ENCODE measurements around the gene EYA2. TPM values are rescaled to one million over a fixed set of nuclear protein-coding genes. Genes with fewer than 3 reads are reported as not detected.
A peak's percentile ranks its signal among the peaks of the same experiment; 100 is the strongest.

EYA2 gene
- total RNA-seq, 2 experiments from 2014 or later = not detected

- Mint-ChIP-seq H3K9me3 (peaks cover 9% of the 10 kb centered on the region), H3K27me3 (ENCODE audit: low read depth) (peaks cover 9% of the 10 kb centered on the region), H3K27ac (no peak overlapping the region), H3K36me3 (ENCODE audit: low read depth) (no peaks in the 10 kb centered on the region), H3K4me3 (no peak overlapping the region), H3K4me1 (ENCODE audit: low read depth) (peaks cover 3% of the 10 kb centered on the region)
- intact Hi-C loops (cut with micrococcal nuclease) = no loop called here
- no peak for DNase-seq
- CTCF ChIA-PET = interaction anchor here (0.7 kb wide), 1 partner anchor 59 kb away, joined by 3 read pairs; no protein-coding TSS in a partner anchor
Observed at GRCh38 chr20:46983466-46983865, 88.8 kb downstream of the EYA2 start.

- Mint-ChIP-seq H3K4me1 (ENCODE audit: low read depth) (peaks cover 2% of the 10 kb centered on the region), H3K36me3 (ENCODE audit: low read depth) (no peaks in the 10 kb centered on the region), H3K4me3 (no peak overlapping the region), H3K27ac (no peak overlapping the region), H3K9me3 (peaks cover 9% of the 10 kb centered on the region), H3K27me3 (ENCODE audit: low read depth) (peaks cover 5% of the 10 kb centered on the region)
- CTCF ChIA-PET = no interaction called here
- intact Hi-C loops (cut with micrococcal nuclease) = no loop called here
- DNase-seq = no peak
Observed at GRCh38 chr20:46984405-46984804, 89.8 kb downstream of the EYA2 start.

GRCh38 chr20:46985250-46985649 lies 90.6 kb downstream of the EYA2 start:
- peaks cover 8% of the 10 kb centered on the region for H3K27me3 Mint-ChIP-seq (ENCODE audit: low read depth)
- CTCF ChIA-PET = no interaction called here

GRCh38 chr20:46985671-46986070 lies 91.0 kb downstream of the EYA2 start:
- CTCF ChIA-PET = no interaction called here
- intact Hi-C loops (cut with micrococcal nuclease) = no loop called here
- H3K27me3 Mint-ChIP-seq (ENCODE audit: low read depth) = peaks cover 10% of the 10 kb centered on the region
- no peaks in the 10 kb centered on the region for H3K36me3 Mint-ChIP-seq (ENCODE audit: low read depth)
- H3K27ac Mint-ChIP-seq = no peak overlapping the region
- DNase-seq = no peak
- H3K9me3 Mint-ChIP-seq = peaks cover 9% of the 10 kb centered on the region
- no peak overlapping the region for H3K4me3 Mint-ChIP-seq
- H3K4me1 Mint-ChIP-seq (ENCODE audit: low read depth) = peaks cover 4% of the 10 kb centered on the region

More at GRCh38 chr20:46985250-46985649, 90.6 kb downstream of the EYA2 start:
- H3K36me3 Mint-ChIP-seq (ENCODE audit: low read depth) = no peaks in the 10 kb centered on the region
- intact Hi-C loops (cut with micrococcal nuclease) = no loop called here
- H3K4me1 Mint-ChIP-seq (ENCODE audit: low read depth) = peaks cover 2% of the 10 kb centered on the region
- DNase-seq = no peak
- H3K4me3 Mint-ChIP-seq = no peak overlapping the region
- peaks cover 9% of the 10 kb centered on the region for H3K9me3 Mint-ChIP-seq
- no peak overlapping the region for H3K27ac Mint-ChIP-seq

DNA sequence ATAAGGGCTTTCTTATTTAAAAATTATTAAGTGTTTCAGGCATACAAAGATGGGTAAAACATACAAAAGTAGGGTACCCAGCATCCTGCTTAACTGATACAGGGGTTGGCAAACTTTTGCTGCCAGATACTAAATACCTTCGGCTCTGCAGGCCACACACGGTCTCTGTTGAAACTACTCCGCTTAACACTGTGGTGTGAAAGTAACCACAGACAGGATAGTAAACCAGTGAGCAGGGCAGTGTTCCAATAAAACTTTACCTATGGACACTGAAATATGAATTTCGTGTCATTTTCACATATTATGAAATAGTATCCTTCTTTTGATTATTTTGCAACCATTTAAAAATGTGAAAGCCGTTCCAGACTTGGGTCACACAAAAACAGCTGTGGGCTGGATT lies 92.4 kb downstream of the EYA2 start:
- H3K27ac Mint-ChIP-seq = no peak overlapping the region
- H3K9me3 Mint-ChIP-seq = peaks cover 8% of the 10 kb centered on the region
- H3K4me3 Mint-ChIP-seq = no peak overlapping the region
- H3K36me3 Mint-ChIP-seq (ENCODE audit: low read depth) = no peaks in the 10 kb centered on the region
- H3K27me3 Mint-ChIP-seq (ENCODE audit: low read depth) = peaks cover 17% of the 10 kb centered on the region
- intact Hi-C loops (cut with micrococcal nuclease) = no loop called here
- CTCF ChIA-PET = no interaction called here
- peaks cover 4% of the 10 kb centered on the region for H3K4me1 Mint-ChIP-seq (ENCODE audit: low read depth)
- DNase-seq = no peak

DNA sequence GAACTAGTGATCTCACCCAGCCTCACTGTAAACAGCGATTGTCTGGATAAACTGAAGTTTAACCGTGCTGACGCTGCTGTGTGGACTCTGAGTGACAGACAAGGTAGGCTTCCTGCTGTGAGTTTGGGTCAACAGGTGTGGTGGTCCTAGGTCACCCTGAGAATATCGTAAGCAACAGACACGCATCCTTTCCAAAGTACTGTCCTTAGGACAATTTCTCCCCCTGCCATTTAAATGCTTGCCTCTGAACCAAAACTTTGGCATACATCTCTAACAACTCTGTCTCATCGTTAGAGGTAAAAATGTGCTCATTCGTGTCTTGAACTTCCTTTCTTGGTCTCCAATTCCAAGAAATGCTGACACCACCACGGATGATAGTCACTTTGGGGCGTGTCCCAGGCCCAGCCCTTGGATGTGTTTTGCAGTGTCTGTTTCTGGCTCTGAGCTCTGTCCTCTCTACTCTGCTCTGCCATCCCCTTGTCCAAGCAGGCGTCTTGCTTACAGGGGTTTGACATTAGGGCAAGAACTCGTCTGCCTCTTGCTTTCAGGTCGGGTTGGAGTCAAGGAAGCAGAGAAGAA lies 95.5 kb downstream of the EYA2 start:
- CTCF ChIA-PET = no interaction called here

GRCh38 chr20:46990596-46991104 lies 96.0 kb downstream of the EYA2 start:
- Mint-ChIP-seq H3K27ac (no peak overlapping the region), H3K4me3 (no peak overlapping the region), H3K36me3 (ENCODE audit: low read depth) (no peaks in the 10 kb centered on the region), H3K9me3 (no peaks in the 10 kb centered on the region), H3K27me3 (ENCODE audit: low read depth) (peaks cover 23% of the 10 kb centered on the region), H3K4me1 (ENCODE audit: low read depth) (peaks cover 16% of the 10 kb centered on the region)
- DNase-seq = no peak
- intact Hi-C loops (cut with micrococcal nuclease) = no loop called here
- CTCF ChIA-PET = no interaction called here

More for the DNA sequence above, 95.5 kb downstream of the EYA2 start:
- Mint-ChIP-seq H3K4me3 (no peak overlapping the region), H3K9me3 (no peaks in the 10 kb centered on the region), H3K27ac (no peak overlapping the region), H3K27me3 (ENCODE audit: low read depth) (peaks cover 23% of the 10 kb centered on the region), H3K4me1 (ENCODE audit: low read depth) (peaks cover 16% of the 10 kb centered on the region), H3K36me3 (ENCODE audit: low read depth) (no peaks in the 10 kb centered on the region)
- DNase-seq = peak; percentile 34
- intact Hi-C loops (cut with micrococcal nuclease) = no loop called here

- Mint-ChIP-seq H3K4me1 (ENCODE audit: low read depth) (peaks cover 16% of the 10 kb centered on the region), H3K27ac (no peak overlapping the region), H3K36me3 (ENCODE audit: low read depth) (no peaks in the 10 kb centered on the region), H3K27me3 (ENCODE audit: low read depth) (peaks cover 26% of the 10 kb centered on the region), H3K4me3 (no peak overlapping the region), H3K9me3 (no peaks in the 10 kb centered on the region)
- intact Hi-C loops (cut with micrococcal nuclease) = no loop called here
- no peak for DNase-seq
- CTCF ChIA-PET = no interaction called here
Observed at GRCh38 chr20:46991168-46991567, 96.5 kb downstream of the EYA2 start.

- CTCF ChIA-PET = interaction anchor here (0.6 kb wide), 1 partner anchor 185 kb away, joined by 3 read pairs; no protein-coding TSS in a partner anchor
- no peaks in the 10 kb centered on the region for H3K36me3 Mint-ChIP-seq (ENCODE audit: low read depth)
- peaks cover 16% of the 10 kb centered on the region for H3K4me1 Mint-ChIP-seq (ENCODE audit: low read depth)
- H3K4me3 Mint-ChIP-seq = no peak overlapping the region
- no peak for DNase-seq
- peaks cover 31% of the 10 kb centered on the region for H3K27me3 Mint-ChIP-seq (ENCODE audit: low read depth)
- no peaks in the 10 kb centered on the region for H3K9me3 Mint-ChIP-seq
- H3K27ac Mint-ChIP-seq = peak overlapping the region; percentile 55
- intact Hi-C loops (cut with micrococcal nuclease) = no loop called here
Observed at GRCh38 chr20:46991880-46992639, 97.4 kb downstream of the EYA2 start.

DNA sequence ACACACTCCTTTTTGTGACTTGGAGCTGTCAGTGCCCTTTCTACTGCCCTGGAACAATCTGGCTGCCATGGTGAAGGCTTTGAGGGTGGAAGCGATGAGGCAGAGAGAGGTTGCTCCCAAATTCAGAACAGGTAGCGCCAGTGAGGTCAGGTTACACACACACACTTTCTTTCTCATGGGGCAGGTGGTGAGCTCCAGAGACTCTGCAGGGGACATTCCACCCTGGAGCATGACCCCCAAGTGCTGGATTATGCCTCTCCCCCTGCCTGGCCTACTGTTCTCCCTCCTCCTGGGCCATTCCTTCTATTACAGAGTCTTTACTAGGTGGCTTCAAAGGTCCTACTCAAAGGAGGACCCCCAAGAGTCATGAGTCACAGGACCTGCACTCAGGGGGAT lies 98.0 kb downstream of the EYA2 start:
- Mint-ChIP-seq H3K9me3 (no peaks in the 10 kb centered on the region), H3K4me1 (ENCODE audit: low read depth) (peaks cover 16% of the 10 kb centered on the region), H3K36me3 (ENCODE audit: low read depth) (no peaks in the 10 kb centered on the region), H3K27ac (no peak overlapping the region), H3K27me3 (ENCODE audit: low read depth) (peaks cover 31% of the 10 kb centered on the region), H3K4me3 (no peak overlapping the region)
- intact Hi-C loops (cut with micrococcal nuclease) = no loop called here
- DNase-seq = no peak
- CTCF ChIA-PET = no interaction called here

DNA sequence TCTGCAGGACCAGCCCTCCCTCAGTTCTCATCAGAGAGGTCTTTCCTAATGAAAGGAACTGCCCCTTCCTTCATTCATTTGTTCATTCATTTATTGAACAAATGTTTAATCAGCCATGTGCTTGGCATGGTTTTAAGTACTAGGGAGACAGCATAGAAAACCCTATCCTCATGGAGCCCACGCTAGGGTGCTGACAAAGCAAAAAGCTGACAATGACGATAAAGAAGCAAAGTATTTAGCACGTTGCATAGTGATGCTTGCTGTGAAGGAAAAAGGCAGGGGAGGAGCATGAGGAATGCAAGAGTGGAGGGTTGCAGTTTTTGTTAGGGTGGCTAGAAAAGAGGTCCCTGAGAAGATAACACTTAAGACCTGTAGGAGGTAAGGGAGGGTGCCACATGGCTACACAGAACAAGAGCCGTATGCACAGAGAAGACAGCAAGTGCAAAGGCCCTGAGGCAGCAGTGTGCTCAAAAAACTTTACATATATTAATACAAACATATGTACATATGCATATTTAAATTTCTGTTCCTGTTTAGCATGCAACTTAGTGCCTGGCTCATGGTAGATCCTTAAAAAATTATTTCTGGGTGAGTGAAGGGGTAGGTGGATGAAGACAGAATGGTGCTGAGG lies 98.9 kb downstream of the EYA2 start:
- H3K4me3 Mint-ChIP-seq = no peak overlapping the region
- peaks cover 37% of the 10 kb centered on the region for H3K27me3 Mint-ChIP-seq (ENCODE audit: low read depth)
- H3K27ac Mint-ChIP-seq = no peak overlapping the region
- no peaks in the 10 kb centered on the region for H3K9me3 Mint-ChIP-seq
- no peak for DNase-seq
- intact Hi-C loops (cut with micrococcal nuclease) = no loop called here
- peaks cover 16% of the 10 kb centered on the region for H3K4me1 Mint-ChIP-seq (ENCODE audit: low read depth)
- no peaks in the 10 kb centered on the region for H3K36me3 Mint-ChIP-seq (ENCODE audit: low read depth)
- CTCF ChIA-PET = no interaction called here

DNA sequence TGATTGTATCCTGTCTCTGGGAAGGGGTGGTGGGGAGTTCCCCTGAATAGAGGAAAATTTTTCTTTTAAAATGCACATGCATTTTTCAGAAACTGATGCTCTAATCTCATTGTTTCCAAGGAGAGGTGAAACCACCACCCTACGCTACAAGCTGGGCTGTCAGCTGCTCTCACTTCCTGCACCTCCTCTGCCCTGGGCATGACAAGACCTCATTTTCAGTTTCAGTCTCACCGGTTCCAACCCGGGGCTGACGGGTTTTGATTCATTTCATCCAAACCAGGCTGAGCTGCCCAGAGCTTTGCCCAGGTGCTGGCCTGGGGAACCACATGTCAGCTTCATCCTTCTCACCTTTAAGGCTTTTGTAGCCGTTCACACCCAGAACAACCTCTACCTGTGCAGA lies 99.7 kb downstream of the EYA2 start:
- CTCF ChIA-PET = no interaction called here
- H3K27me3 Mint-ChIP-seq (ENCODE audit: low read depth) = peaks cover 37% of the 10 kb centered on the region
- no peak overlapping the region for H3K4me3 Mint-ChIP-seq
- intact Hi-C loops (cut with micrococcal nuclease) = no loop called here
- H3K36me3 Mint-ChIP-seq (ENCODE audit: low read depth) = no peaks in the 10 kb centered on the region
- H3K27ac Mint-ChIP-seq = no peak overlapping the region
- H3K9me3 Mint-ChIP-seq = no peaks in the 10 kb centered on the region
- H3K4me1 Mint-ChIP-seq (ENCODE audit: low read depth) = peaks cover 16% of the 10 kb centered on the region
- peak; percentile 82 for DNase-seq

All from activated naive CD4-positive, alpha-beta T cell treated with anti-CD3 and anti-CD28 coated beads for 36 hours (primary cell).